ENCODE data around the gene PRDM2. TPM values are rescaled to one million over a fixed set of nuclear protein-coding genes. Genes with fewer than 3 reads are reported as not detected.
A peak's percentile ranks its signal among the peaks of the same experiment; 100 is the strongest.

Gene PRDM2
- polyA plus RNA-seq, 6 donors from 2014 or later = 18.4 to 49.1 (median 35.3) TPM

DNA sequence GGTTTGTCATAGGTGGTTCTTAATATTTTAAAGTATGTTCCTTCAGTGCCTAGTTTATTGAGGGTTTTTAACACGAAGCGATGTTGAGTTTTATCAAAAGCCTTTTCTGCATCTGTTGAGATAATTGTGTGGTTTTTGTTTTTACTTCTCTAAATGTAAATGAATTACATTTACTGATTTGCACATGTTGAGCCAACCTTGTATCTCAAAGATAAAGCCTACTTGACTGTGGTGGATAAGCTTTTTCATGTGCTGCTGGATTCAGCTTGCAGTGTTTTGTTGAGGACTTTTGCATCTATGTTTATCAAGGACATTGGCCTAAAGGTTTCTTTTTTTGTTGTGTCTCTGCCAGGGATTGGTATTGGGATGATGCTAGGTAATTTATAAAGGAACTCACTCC, 142.5 kb downstream of the PRDM2 start:
- H3K4me1 Mint-ChIP-seq = no peaks in the 10 kb centered on the region
- ATAC-seq (ENCODE audit: low read depth in 2 of 2) = no peak
- no peak overlapping the region for H3K4me3 Mint-ChIP-seq
- H3K36me3 Mint-ChIP-seq = no peaks in the 10 kb centered on the region
- no peak for DNase-seq
- no peak overlapping the region for H3K27ac Mint-ChIP-seq
- H3K9me3 Mint-ChIP-seq = peaks cover 0 to 12% (median 3%) of the 10 kb centered on the region in 7 donors
- peaks cover 18 to 66% (median 48%) of the 10 kb centered on the region in 3 donors for H3K27me3 Mint-ChIP-seq

DNA sequence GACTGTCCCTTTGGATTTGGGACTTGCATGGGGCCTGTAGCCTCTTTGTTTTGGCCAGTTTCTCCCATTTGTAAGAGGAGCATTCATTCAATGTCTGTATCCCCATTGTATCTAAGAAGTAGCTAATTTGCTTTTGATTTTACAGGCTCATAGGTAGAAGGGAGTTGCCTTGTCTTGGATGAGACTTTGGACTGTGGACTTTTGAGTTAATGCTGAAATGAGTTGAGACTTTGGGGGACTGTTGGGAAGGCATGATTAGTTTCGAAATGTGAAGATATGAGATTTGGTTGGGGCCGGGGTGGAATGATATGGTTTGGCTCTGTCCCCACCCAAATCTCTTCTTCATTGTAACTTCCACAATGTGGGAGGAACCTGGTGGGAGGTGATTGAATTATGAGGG, 151.7 kb downstream of the PRDM2 start:
- Mint-ChIP-seq H3K4me3 (no peak overlapping the region), H3K9me3 (peaks cover 8 to 33% (median 16%) of the 10 kb centered on the region in 7 donors), H3K27me3 (peaks cover 14 to 52% (median 23%) of the 10 kb centered on the region in 3 donors), H3K27ac (no peak overlapping the region), H3K4me1 (no peaks in the 10 kb centered on the region), H3K36me3 (peaks cover 14% of the 10 kb centered on the region in 2 donors)
- no peak for DNase-seq
- ATAC-seq (ENCODE audit: low read depth in 2 of 2) = no peak

DNA sequence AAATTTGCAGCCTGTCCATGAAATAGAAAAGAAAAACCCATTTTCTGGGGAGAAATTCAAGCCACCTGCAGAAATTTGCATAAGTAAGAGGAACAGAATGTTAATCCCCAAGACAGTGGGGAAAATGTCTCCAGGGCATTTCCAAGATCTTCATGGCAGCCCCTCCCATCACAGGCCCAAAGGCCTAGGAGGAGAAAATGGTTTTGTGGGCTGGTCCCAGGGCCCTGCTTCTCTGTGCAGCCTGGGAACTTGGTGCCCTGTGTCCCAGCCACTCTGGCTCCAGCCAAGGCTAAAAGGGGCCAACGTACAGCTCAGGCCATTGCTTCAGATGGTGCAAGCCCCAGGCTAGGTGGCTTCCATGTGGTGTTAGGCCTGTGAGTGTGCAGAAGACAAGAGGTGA, 155.6 kb downstream of the PRDM2 start:
- H3K27ac Mint-ChIP-seq = no peak overlapping the region
- H3K9me3 Mint-ChIP-seq = peaks cover 8 to 44% (median 20%) of the 10 kb centered on the region in 7 donors
- no peak overlapping the region for H3K4me3 Mint-ChIP-seq
- H3K36me3 Mint-ChIP-seq = peaks cover 8 to 14% of the 10 kb centered on the region in 2 donors
- H3K27me3 Mint-ChIP-seq = peaks cover 14 to 25% (median 18%) of the 10 kb centered on the region in 3 donors
- no peak for DNase-seq
- no peak for ATAC-seq (ENCODE audit: low read depth in 2 of 2)
- no peaks in the 10 kb centered on the region for H3K4me1 Mint-ChIP-seq

DNA sequence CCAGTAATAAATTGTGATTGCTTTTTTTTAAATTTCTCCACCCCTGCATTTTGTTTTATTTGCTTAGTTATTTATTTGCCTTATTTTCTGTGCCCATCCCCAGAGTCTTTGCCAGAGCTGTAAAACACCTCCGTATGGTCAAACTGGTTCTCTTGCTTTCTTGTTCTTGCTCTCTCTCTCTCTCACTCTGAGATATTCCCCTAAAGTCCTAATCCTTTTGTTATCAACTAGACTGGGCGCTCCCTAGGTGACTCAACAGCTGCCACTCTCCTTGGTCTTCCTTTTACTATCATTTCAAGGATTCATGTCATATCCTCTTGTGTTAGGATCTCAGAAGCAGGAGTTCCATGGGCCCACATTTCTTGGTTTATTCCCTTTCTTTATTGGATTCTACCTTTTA, 160.0 kb downstream of the PRDM2 start:
- DNase-seq (no peak), ATAC-seq (ENCODE audit: low read depth in 2 of 2) (no peak)
- Mint-ChIP-seq H3K9me3 (peaks cover 2 to 37% (median 17%) of the 10 kb centered on the region in 7 donors), H3K4me3 (no peak overlapping the region), H3K36me3 (peaks cover 4 to 7% of the 10 kb centered on the region in 2 donors), H3K27me3 (peaks cover 23 to 27% (median 23%) of the 10 kb centered on the region in 3 donors), H3K27ac (no peak overlapping the region), H3K4me1 (no peaks in the 10 kb centered on the region)

DNA sequence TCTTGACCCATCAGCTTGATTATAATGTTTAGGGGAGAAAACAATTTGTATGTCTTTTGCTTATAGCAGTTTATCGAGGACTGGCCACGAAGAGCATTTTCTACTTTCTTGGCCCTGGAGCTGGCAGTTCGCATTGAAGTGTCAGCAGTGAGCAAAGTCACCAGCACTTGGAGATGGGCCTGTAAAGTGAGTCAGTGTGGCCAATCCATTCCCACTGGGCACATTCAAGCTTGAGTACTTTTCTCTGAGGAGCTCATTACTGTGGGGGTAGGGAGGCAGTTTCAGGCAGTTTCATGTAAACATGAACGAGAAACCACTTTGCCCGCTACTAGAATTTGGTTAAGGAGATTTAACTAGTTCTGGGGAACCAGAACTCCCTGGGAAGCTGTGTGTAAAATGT, 164.8 kb downstream of the PRDM2 start:
- DNase-seq (no peak), ATAC-seq (ENCODE audit: low read depth in 2 of 2) (no peak)
- Mint-ChIP-seq H3K27ac (no peak overlapping the region), H3K4me3 (no peak overlapping the region), H3K9me3 (peaks cover 0 to under 1% (median 0%) of the 10 kb centered on the region in 7 donors), H3K27me3 (peaks cover 31 to 45% (median 35%) of the 10 kb centered on the region in 3 donors), H3K4me1 (no peaks in the 10 kb centered on the region), H3K36me3 (no peaks in the 10 kb centered on the region)

DNA sequence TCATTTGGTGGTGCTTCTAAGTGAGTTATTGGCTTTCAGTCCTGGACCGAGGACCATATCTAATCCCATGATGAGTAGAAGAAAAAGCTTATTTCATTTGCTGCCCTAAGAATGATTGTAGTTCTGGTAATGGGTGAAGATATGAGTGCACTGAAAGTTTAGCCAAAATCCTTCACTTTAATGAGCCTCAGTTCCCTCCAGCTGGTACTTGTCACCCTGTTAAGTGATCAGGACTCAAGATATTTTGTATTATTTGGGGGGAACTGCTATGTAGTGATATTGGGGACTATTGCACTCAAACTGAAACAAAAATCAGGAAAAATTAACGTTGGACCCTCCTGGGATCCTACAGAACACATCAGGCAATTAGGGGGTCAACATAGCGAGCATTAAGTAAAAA, 165.9 kb downstream of the PRDM2 start:
- ATAC-seq (ENCODE audit: low read depth in 2 of 2) = no peak
- H3K36me3 Mint-ChIP-seq = no peaks in the 10 kb centered on the region
- H3K27ac Mint-ChIP-seq = no peak overlapping the region
- peaks cover 0 to 7% (median 3%) of the 10 kb centered on the region in 7 donors for H3K9me3 Mint-ChIP-seq
- no peak for DNase-seq
- no peak overlapping the region for H3K4me3 Mint-ChIP-seq
- H3K27me3 Mint-ChIP-seq = peaks cover 35 to 46% (median 42%) of the 10 kb centered on the region in 3 donors
- H3K4me1 Mint-ChIP-seq = no peaks in the 10 kb centered on the region

DNA sequence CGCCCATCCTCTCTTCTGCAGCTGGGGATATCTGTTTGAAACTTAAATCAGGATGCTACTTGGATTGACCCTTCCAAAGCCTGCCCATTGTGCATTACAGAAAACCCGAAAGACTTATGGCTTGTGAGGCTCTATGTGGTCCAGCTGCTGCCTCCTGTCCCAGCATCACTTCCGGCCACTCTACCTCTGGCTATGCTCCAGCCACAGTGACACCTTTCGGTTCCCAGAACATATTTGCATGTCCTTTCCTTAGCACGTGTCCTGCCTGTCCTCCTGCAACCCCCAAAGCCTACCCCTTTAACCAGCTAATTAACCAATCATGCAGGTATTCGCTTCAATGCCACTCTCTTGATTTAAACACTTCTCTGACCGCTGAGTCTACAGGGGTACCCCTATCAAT, 167.6 kb downstream of the PRDM2 start:
- Mint-ChIP-seq H3K4me3 (no peak overlapping the region), H3K27me3 (peaks cover 26 to 57% (median 44%) of the 10 kb centered on the region in 3 donors)
- ATAC-seq (ENCODE audit: low read depth in 2 of 2) = no peak

DNA sequence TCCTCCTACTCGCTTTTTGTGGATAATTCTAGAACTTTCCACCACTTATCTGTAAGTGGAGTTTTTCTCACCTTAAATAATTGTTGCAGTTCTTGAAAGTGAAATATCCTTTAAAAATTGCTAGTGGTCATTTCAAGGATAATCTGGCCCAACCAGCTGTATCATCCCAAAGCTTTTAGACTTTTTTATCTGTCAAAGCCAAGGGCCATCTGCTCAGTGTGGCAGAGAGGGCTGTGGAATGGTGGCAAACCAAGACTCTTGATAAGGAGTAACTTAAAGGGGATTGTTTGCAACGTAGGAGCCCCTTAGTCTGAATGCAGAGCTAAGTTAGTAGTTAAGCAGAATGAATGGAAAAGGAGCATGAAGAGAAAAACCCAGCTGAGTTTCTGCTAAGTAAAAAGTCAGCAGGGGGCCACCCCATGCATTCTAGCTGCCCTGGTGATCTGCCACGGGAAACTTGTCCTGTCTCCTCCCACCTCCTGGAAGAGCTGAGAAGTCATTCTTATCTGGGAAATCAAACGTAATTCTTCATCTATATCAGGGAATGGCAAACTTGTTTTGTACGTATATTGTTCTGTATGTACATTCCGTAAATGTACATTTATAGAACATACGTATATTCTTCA, 169.3 kb downstream of the PRDM2 start:
- H3K9me3 Mint-ChIP-seq = peaks cover 0 to 12% (median 6%) of the 10 kb centered on the region in 7 donors
- peaks cover 16 to 68% (median 53%) of the 10 kb centered on the region in 3 donors for H3K27me3 Mint-ChIP-seq
- no peak overlapping the region for H3K4me3 Mint-ChIP-seq
- H3K27ac Mint-ChIP-seq = no peak overlapping the region
- H3K4me1 Mint-ChIP-seq = no peaks in the 10 kb centered on the region
- no peaks in the 10 kb centered on the region for H3K36me3 Mint-ChIP-seq
- DNase-seq (no peak), ATAC-seq (ENCODE audit: low read depth in 2 of 2) (no peak)

More for the DNA sequence above, 167.6 kb downstream of the PRDM2 start:
- Mint-ChIP-seq H3K9me3 (peaks cover 0 to 11% (median 5%) of the 10 kb centered on the region in 7 donors), H3K27ac (no peak overlapping the region), H3K4me1 (no peaks in the 10 kb centered on the region), H3K36me3 (no peaks in the 10 kb centered on the region)
- DNase-seq = no peak

DNA sequence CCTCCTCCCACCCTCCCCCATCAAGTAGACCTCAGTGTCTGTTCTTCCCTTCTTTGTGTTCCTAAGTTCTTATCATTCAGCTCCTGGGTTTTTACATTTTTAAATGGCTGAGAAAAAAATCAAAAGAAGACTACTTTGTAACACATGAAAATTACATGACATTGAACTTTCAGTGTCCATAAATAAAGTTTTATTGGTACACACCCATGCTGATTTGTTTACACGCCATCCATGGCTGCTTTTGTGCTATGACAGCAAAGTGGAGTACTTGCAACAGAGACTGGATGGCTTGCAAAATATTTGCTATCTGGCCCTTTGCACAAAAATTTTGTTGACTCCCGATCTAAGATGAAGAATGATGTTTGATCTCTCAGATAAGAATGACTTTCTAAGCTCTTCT, 171.4 kb downstream of the PRDM2 start:
- ATAC-seq (ENCODE audit: low read depth in 2 of 2) = no peak
- no peaks in the 10 kb centered on the region for H3K36me3 Mint-ChIP-seq
- no peaks in the 10 kb centered on the region for H3K4me1 Mint-ChIP-seq
- no peak overlapping the region for H3K4me3 Mint-ChIP-seq
- H3K27ac Mint-ChIP-seq = no peak overlapping the region
- H3K27me3 Mint-ChIP-seq = peaks cover 16 to 67% (median 53%) of the 10 kb centered on the region in 3 donors
- no peak for DNase-seq
- H3K9me3 Mint-ChIP-seq = peaks cover 4 to 13% (median 7%) of the 10 kb centered on the region in 7 donors

DNA sequence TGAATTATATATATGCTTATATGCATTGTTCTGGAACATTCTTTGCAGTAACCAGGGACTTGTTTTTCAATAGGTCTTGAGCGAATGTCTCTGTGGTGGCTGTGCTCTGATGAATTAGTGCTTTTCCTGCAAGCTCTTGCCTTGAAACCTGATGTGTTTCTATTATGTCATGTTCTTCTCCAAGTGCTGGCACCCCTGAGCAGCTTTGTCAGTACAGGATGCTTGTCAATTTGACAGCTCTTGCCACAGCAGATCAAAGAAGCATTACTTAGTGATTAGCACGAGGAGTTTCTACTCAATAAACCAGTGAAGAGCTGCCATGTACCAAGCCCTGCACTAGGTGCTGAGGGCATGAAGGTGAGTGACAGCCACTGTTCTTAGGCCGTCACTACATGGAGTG, 171.9 kb downstream of the PRDM2 start:
- H3K27me3 Mint-ChIP-seq = peaks cover 15 to 65% (median 48%) of the 10 kb centered on the region in 3 donors
- no peak overlapping the region for H3K4me3 Mint-ChIP-seq
- H3K9me3 Mint-ChIP-seq = peaks cover 4 to 13% (median 7%) of the 10 kb centered on the region in 7 donors

DNA sequence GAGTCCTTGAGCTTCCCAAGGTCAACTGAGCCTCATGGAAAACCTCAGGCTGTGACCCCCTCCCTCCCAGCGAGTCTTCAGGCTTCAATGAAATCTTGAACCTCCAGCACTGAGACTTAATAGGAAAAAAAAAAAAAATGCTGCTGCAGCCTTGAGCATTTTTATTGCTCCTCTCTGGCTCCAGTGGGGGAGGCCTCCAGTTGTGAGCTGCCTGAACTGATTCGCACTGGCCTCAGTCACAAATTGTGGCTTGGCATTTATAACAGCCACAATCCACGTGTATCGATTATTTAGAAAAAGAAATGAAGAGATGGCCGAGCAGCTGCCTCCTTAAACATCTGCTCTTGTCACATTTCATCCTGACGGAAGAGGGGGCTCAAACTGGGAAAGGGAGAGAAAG, 173.0 kb downstream of the PRDM2 start:
- Mint-ChIP-seq H3K9me3 (peaks cover 4 to 13% (median 7%) of the 10 kb centered on the region in 7 donors), H3K27me3 (peaks cover 5 to 54% (median 48%) of the 10 kb centered on the region in 3 donors), H3K4me3 (no peak overlapping the region), H3K27ac (peak overlapping the region in 1 of 6 donors; percentile 14), H3K4me1 (no peaks in the 10 kb centered on the region), H3K36me3 (no peaks in the 10 kb centered on the region)
- ATAC-seq (ENCODE audit: low read depth in 2 of 2) (no peak), DNase-seq (no peak)

More for the DNA sequence above, 171.9 kb downstream of the PRDM2 start:
- Mint-ChIP-seq H3K36me3 (no peaks in the 10 kb centered on the region), H3K4me1 (no peaks in the 10 kb centered on the region), H3K27ac (no peak overlapping the region)
- ATAC-seq (ENCODE audit: low read depth in 2 of 2) (no peak), DNase-seq (no peak)

Other genes with a start within 250 kb of the PRDM2 start
- gene LRRC38, start 186.2 kb upstream of the PRDM2 start, polyA plus RNA-seq (ENCODE audit: low read depth in 6 of 6) = not detected
- gene PDPN, start 116.4 kb upstream of the PRDM2 start, polyA plus RNA-seq (ENCODE audit: low read depth in 6 of 6) = not detected